IPS-NIHi11 (cell line): Measurements from ENCODE around the gene WFDC2.
A peak's percentile ranks its signal among the peaks of the same experiment; 100 is the strongest.

ENCODE experiments used
- DNase-seq: peaks from one replicate; pipeline ENCODE4 v3.0.0; 2012; ENCODE audit warnings: mixed read lengths, low spot score

The WFDC2 gene

GRCh38 chr20:45469336-45470261 is at the start of gene WFDC2:
Gene WFDC2 (plus strand): TSS chr20:45469753. CDS start chr20:45469782, 29 bp downstream.
- DNase-seq: peak; percentile 51

GRCh38 chr20:45420125-45420524 is 49.4 kb upstream of the WFDC2 start:
- no peak for DNase-seq

GRCh38 chr20:45423700-45424099 is 45.9 kb upstream of the WFDC2 start:
- no peak for DNase-seq

- no peak for DNase-seq
Observed at GRCh38 chr20:45425561-45425960, 44.0 kb upstream of the WFDC2 start.

GRCh38 chr20:45426320-45427016 is 43.1 kb upstream of the WFDC2 start:
- no peak for DNase-seq

GRCh38 chr20:45427236-45428149 is 42.1 kb upstream of the WFDC2 start:
- no peak for DNase-seq

GRCh38 chr20:45429618-45430017 is 39.9 kb upstream of the WFDC2 start:
- no peak for DNase-seq

- DNase-seq: no peak
Observed at GRCh38 chr20:45432294-45432693, 37.3 kb upstream of the WFDC2 start.

GRCh38 chr20:45433316-45433715 is 36.2 kb upstream of the WFDC2 start:
- no peak for DNase-seq

GRCh38 chr20:45433976-45434375 is 35.6 kb upstream of the WFDC2 start:
- no peak for DNase-seq

GRCh38 chr20:45436732-45437485 is 32.6 kb upstream of the WFDC2 start:
- DNase-seq: peak; percentile 92

- no peak for DNase-seq
Observed at GRCh38 chr20:45440424-45440823, 29.1 kb upstream of the WFDC2 start.

GRCh38 chr20:45440891-45441685 is 28.5 kb upstream of the WFDC2 start:
- no peak for DNase-seq

- DNase-seq: no peak
Observed at GRCh38 chr20:45441746-45442145, 27.8 kb upstream of the WFDC2 start.

- no peak for DNase-seq
Observed at GRCh38 chr20:45444050-45444449, 25.5 kb upstream of the WFDC2 start.

GRCh38 chr20:45445805-45446562 is 23.6 kb upstream of the WFDC2 start:
- peak; percentile 82 for DNase-seq

GRCh38 chr20:45448270-45448669 is 21.3 kb upstream of the WFDC2 start:
- DNase-seq: no peak

GRCh38 chr20:45449528-45449927 is 20.0 kb upstream of the WFDC2 start:
- no peak for DNase-seq

GRCh38 chr20:45450097-45450818 is 19.3 kb upstream of the WFDC2 start:
- peak; percentile 55 for DNase-seq
